Neural progenitor cell (in vitro differentiated cells): ENCODE results near the gene ARNT2. TPM values are rescaled to one million over a fixed set of nuclear protein-coding genes. Genes with fewer than 3 reads are reported as not detected.

Source experiments
- DNase-seq: peaks from one replicate; pipeline ENCODE4 v3.0.0-alpha.2; 2016; ENCODE audit warnings: low spot score
- H2AFZ ChIP-seq: fragments of 200-600 bp; sonication (generic); replicated peaks from 2 replicates; pipeline ENCODE4 v1.6.1; 2016; ENCODE audit warnings: antibody characterized with exemption
- H3F3A ChIP-seq: fragments of 200-600 bp; sonication (generic); 2 replicates; pipeline ENCODE4 v1.6.1; 2016; ENCODE audit warnings: antibody characterized with exemption, low read depth
- H3K27ac ChIP-seq: fragments of 200-600 bp; sonication (generic); 2 replicates; pipeline ENCODE4 v1.5.1; 2016; ENCODE audit warnings: mild to moderate bottlenecking
- H3K27me3 ChIP-seq: fragments of 200-600 bp; sonication (generic); 2 replicates; pipeline ENCODE4 v1.6.1; 2016; ENCODE audit warnings: mild to moderate bottlenecking, moderate library complexity
- H3K36me3 ChIP-seq: fragments of 200-600 bp; sonication (generic); 2 replicates; pipeline ENCODE4 v1.5.1; 2016
- H3K4me1 ChIP-seq: fragments of 200-600 bp; sonication (generic); 2 replicates; pipeline ENCODE4 v1.6.1; 2016; ENCODE audit warnings: mixed run types
- H3K4me2 ChIP-seq: fragments of 200-600 bp; sonication (generic); 2 replicates; pipeline ENCODE4 v1.6.1; 2016
- H3K4me3 ChIP-seq: fragments of 200-600 bp; sonication (generic); 2 replicates; pipeline ENCODE4 v1.5.1; 2016
- H3K79me2 ChIP-seq: fragments of 200-600 bp; sonication (generic); 2 replicates; pipeline ENCODE4 v1.6.1; 2016; ENCODE audit warnings: low read depth
- H3K9ac ChIP-seq: fragments of 200-600 bp; sonication (generic); 2 replicates; pipeline ENCODE4 v1.6.1; 2016
- H3K9me3 ChIP-seq: fragments of 200-600 bp; sonication (generic); 2 replicates; pipeline ENCODE4 v1.5.1; 2016; ENCODE audit warnings: low read depth
- H4K20me1 ChIP-seq: fragments of 200-600 bp; sonication (generic); 2 replicates; pipeline ENCODE4 v1.6.1; 2016; ENCODE audit warnings: low read depth
- H3K27ac Mint-ChIP-seq: 3 replicates; pipeline ENCODE4 v1.8.0; 2021; ENCODE audit warnings: mixed read lengths
- H3K27me3 Mint-ChIP-seq: 2 replicates; pipeline ENCODE4 v1.8.0; 2022; ENCODE audit warnings: low read depth, mild to moderate bottlenecking, inconsistent platforms, moderate library complexity, mixed read lengths; ENCODE audit not compliant: insufficient read depth
- H3K36me3 Mint-ChIP-seq: 3 replicates; pipeline ENCODE4 v1.8.0; 2021; ENCODE audit warnings: mixed read lengths
- H3K4me1 Mint-ChIP-seq: 3 replicates; pipeline ENCODE4 v1.8.0; 2021; ENCODE audit warnings: mixed read lengths
- H3K4me3 Mint-ChIP-seq: 3 replicates; pipeline ENCODE4 v1.8.0; 2021; ENCODE audit warnings: mild to moderate bottlenecking, moderate library complexity, mixed read lengths
- H3K9me3 Mint-ChIP-seq: 3 replicates; pipeline ENCODE4 v1.8.0; 2020; ENCODE audit warnings: mixed read lengths
- EZH2 ChIP-seq: fragments of 200-600 bp; sonication (generic); IDR thresholded peaks from 2 replicates; pipeline ENCODE4 v1.6.1; 2017; ENCODE audit warnings: antibody characterized with exemption, mild to moderate bottlenecking, moderate library complexity
- EZH2phosphoT487 ChIP-seq: fragments of 200-600 bp; sonication (generic); IDR thresholded peaks from 2 replicates; pipeline ENCODE4 v1.6.1; 2017; ENCODE audit warnings: antibody characterized with exemption
- total RNA-seq: library from RNA; depleted of rRNA; stranded (reverse); fragments of >200 nt; gene quantifications from 2 replicates; pipeline ENCODE4 v1.2.3, GENCODE V29; 2015; ENCODE audit warnings: low replicate concordance
- TF ChIP-seq, protein P1 (sequence below): fragments of 200-600 bp; sonication (generic); IDR thresholded peaks from 2 replicates; pipeline ENCODE4 v1.5.1; 2017; ENCODE audit warnings: antibody characterized with exemption, mild to moderate bottlenecking

ARNT2 gene
- total RNA-seq, 1 donor from 2014 or later = 15.7 TPM

DNA sequence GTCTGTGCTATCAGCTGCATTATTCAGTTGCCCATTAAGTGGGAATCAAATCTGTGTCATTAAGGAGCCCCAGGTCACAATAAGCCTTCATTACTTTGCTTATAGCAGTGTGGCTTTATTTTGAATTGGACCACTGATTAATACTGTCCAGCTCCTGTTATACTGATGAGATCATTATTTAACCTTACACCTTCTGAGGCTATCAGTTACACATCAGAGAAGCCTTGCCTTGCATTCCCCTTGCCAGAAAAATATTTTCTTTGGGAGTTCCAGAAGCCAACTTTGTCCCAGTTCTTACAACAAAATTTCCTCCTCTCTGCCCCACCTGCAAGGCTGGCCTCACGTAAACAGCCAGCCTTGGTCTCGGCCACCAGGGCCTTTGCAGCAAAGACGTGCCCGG is 29.7 kb upstream of the ARNT2 start:
- Mint-ChIP-seq H3K36me3 (no peaks in the 10 kb centered on the region), H3K4me1 (peaks cover 5% of the 10 kb centered on the region), H3K4me3 (no peak overlapping the region), H3K9me3 (peaks cover 8% of the 10 kb centered on the region), H3K27me3 (peaks cover 3% of the 10 kb centered on the region), H3K27ac (no peak overlapping the region)
- Histone ChIP-seq H3K79me2 (no peaks in the 10 kb centered on the region), H3K9me3 (no peaks in the 10 kb centered on the region), H3K27ac (no peak overlapping the region), H3K4me1 (peaks cover under 1% of the 10 kb centered on the region), H3K4me3 (no peak overlapping the region), H4K20me1 (no peaks in the 10 kb centered on the region), H2AFZ (no peak overlapping the region), H3F3A (no peaks in the 10 kb centered on the region), H3K9ac (no peak overlapping the region), H3K36me3 (no peaks in the 10 kb centered on the region), H3K4me2 (no peak overlapping the region), H3K27me3 (no peaks in the 10 kb centered on the region)
- TF ChIP-seq, protein P1, sequence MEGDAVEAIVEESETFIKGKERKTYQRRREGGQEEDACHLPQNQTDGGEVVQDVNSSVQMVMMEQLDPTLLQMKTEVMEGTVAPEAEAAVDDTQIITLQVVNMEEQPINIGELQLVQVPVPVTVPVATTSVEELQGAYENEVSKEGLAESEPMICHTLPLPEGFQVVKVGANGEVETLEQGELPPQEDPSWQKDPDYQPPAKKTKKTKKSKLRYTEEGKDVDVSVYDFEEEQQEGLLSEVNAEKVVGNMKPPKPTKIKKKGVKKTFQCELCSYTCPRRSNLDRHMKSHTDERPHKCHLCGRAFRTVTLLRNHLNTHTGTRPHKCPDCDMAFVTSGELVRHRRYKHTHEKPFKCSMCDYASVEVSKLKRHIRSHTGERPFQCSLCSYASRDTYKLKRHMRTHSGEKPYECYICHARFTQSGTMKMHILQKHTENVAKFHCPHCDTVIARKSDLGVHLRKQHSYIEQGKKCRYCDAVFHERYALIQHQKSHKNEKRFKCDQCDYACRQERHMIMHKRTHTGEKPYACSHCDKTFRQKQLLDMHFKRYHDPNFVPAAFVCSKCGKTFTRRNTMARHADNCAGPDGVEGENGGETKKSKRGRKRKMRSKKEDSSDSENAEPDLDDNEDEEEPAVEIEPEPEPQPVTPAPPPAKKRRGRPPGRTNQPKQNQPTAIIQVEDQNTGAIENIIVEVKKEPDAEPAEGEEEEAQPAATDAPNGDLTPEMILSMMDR = no peak
- TF ChIP-seq EZH2 (no peak), EZH2phosphoT487 (no peak)
- no peak for DNase-seq

DNA sequence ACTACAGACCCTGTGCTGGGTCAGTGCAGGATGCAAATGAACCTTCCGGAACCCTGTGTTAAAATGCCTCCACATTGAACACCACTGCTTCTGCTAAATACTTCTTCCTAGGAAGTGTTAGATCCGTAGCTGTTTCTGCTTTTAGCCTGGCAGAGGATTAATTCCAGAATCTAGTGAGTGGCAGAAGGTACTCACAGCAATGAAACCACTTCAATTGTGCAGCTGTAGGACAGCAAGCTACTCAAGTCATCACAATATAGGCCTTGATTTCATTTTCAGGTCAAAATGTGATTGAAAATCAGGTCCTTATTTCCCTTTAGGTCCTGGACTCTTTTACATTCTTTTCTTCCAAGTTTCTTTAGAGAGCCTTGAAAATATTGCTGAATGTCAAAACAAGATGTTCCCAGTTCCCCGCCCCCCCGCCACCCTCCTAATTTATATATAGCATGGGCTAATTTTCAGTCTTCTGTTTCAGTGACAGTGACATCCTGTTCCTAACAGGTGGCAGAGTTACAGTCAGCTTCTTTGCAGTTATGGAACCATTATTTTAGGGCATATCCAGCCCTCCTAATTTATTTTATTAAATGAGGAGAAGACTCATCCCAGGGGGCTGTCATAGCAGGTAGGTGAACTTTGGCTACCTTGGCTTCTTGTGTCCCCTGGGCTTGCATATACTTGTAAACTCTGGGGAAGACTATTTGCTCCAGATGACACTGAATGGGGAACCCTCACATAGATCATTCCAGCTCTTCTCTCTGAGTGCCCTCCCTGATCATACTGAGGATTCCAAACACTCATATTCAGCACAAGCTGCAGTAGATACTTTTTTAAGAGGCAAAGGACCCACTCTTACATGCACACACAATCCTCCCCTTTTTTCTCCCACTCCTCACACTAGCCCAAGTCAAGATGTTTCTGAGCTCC is 28.0 kb upstream of the ARNT2 start:
- Histone ChIP-seq H4K20me1 (no peaks in the 10 kb centered on the region), H3K4me2 (no peak overlapping the region), H3K27me3 (no peaks in the 10 kb centered on the region), H3F3A (no peaks in the 10 kb centered on the region), H3K4me3 (no peak overlapping the region), H3K27ac (no peak overlapping the region), H3K36me3 (no peaks in the 10 kb centered on the region), H3K4me1 (peaks cover 9% of the 10 kb centered on the region), H3K9me3 (no peaks in the 10 kb centered on the region), H3K79me2 (no peaks in the 10 kb centered on the region), H3K9ac (no peak overlapping the region), H2AFZ (no peak overlapping the region)
- Mint-ChIP-seq H3K4me3 (no peak overlapping the region), H3K27me3 (peaks cover 3% of the 10 kb centered on the region), H3K4me1 (peaks cover 19% of the 10 kb centered on the region), H3K27ac (no peak overlapping the region), H3K9me3 (no peaks in the 10 kb centered on the region), H3K36me3 (no peaks in the 10 kb centered on the region)
- TF ChIP-seq EZH2phosphoT487 (no peak), EZH2 (no peak)
- TF ChIP-seq, protein P1 = no peak
- no peak for DNase-seq

DNA sequence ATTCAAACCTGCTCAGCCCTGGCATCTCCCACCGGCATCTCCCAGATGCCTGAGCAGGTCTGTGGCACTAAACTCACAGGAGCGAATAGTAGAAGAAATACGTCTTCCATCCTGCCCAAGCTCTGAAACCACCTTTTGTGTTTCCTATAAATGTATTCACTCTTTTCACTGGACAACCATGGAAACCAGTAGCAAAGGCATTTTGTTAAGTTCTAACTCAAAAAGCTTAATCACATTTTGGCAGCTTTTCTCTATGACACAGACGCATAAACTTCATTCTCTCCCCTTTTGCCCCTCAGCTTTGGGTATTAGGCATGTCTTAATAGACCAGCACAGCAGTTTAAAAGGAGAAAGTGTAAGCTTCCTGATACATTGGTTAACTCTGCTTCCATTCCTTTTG is 24.5 kb upstream of the ARNT2 start:
- H3K4me2 ChIP-seq = peak overlapping the region; percentile 45
- no peak overlapping the region for H3K4me3 Mint-ChIP-seq
- no peaks in the 10 kb centered on the region for H3K36me3 Mint-ChIP-seq
- no peak for TF ChIP-seq EZH2
- no peak for TF ChIP-seq EZH2phosphoT487
- TF ChIP-seq, protein P1 = no peak
- H2AFZ ChIP-seq = peak overlapping the region; percentile 42
- H3K4me3 ChIP-seq = no peak overlapping the region
- H3K27ac ChIP-seq = no peak overlapping the region
- H3K4me1 Mint-ChIP-seq = peaks cover 19% of the 10 kb centered on the region
- H3K9ac ChIP-seq = no peak overlapping the region
- peaks cover 2% of the 10 kb centered on the region for H3K27me3 Mint-ChIP-seq
- peak overlapping the region; percentile 94 for H3K27ac Mint-ChIP-seq
- H3K9me3 ChIP-seq = no peaks in the 10 kb centered on the region
- no peaks in the 10 kb centered on the region for H3K36me3 ChIP-seq
- H3F3A ChIP-seq = no peaks in the 10 kb centered on the region
- H3K27me3 ChIP-seq = no peaks in the 10 kb centered on the region
- DNase-seq = no peak
- peaks cover 9% of the 10 kb centered on the region for H3K4me1 ChIP-seq
- H3K79me2 ChIP-seq = no peaks in the 10 kb centered on the region
- no peaks in the 10 kb centered on the region for H4K20me1 ChIP-seq
- no peaks in the 10 kb centered on the region for H3K9me3 Mint-ChIP-seq
